OCI-LY3 (cell line): Measurements from ENCODE around the gene ARHGAP24.

Source experiments
- EZH2phosphoT487 ChIP-seq: fragments of 200-600 bp; shearing (Covaris generic); IDR thresholded peaks from 2 replicates; pipeline ENCODE4 v1.6.1; 2018; ENCODE audit warnings: antibody characterized with exemption, mixed run types, low read depth
- TF ChIP-seq, protein P1 (sequence below): fragments of 200-600, 300-600 bp; sonication (generic); IDR thresholded peaks from 2 replicates; pipeline ENCODE4 v1.5.1; 2014; ENCODE audit warnings: antibody characterized with exemption, low read length, low read depth

DNA sequence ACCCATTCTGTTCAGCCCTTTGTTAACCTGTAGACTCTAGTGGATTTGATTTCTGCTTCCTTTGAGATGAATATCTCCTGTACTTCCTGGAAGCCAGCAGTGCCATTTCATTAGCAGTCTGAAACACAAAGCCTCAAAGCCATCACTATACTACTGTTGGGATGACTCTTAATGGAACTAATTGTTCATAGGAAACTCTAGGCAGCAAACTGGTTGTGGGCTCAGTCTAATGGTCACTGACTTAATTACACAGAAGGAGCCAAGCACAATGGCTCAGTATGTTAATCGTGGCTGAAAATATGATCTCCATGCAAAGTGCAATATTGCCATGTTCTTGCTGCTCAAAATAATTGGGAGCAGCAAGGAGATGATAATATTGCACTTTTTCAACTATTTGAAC lies 262.3 kb downstream of the ARHGAP24 start:
- TF ChIP-seq, protein P1, sequence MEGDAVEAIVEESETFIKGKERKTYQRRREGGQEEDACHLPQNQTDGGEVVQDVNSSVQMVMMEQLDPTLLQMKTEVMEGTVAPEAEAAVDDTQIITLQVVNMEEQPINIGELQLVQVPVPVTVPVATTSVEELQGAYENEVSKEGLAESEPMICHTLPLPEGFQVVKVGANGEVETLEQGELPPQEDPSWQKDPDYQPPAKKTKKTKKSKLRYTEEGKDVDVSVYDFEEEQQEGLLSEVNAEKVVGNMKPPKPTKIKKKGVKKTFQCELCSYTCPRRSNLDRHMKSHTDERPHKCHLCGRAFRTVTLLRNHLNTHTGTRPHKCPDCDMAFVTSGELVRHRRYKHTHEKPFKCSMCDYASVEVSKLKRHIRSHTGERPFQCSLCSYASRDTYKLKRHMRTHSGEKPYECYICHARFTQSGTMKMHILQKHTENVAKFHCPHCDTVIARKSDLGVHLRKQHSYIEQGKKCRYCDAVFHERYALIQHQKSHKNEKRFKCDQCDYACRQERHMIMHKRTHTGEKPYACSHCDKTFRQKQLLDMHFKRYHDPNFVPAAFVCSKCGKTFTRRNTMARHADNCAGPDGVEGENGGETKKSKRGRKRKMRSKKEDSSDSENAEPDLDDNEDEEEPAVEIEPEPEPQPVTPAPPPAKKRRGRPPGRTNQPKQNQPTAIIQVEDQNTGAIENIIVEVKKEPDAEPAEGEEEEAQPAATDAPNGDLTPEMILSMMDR: no peak
- TF ChIP-seq EZH2phosphoT487: no peak
